Measurements from ENCODE around the gene TRIM66.

TRIM66 gene

DNA sequence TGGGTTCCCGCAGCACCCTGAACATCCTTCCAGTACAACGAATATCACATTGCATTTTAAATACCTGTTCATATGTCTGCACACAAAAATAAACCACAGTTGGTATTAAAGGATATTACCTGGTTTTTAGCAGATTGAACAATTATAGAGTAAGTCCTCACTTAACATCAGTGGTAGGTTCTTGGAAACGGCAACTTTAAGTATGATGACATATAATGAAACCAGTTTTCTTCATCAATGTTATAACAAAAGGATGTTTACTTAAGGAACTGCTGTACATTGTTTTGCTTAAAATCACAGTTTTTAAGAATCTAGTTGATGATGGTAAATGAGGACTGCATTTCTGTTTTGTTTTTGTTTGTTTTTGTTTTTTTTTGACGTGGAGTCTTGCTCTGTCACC lies 28.0 kb downstream of the TRIM66 start:
- DNase-seq (ENCODE audit: low read depth): no peak

DNA sequence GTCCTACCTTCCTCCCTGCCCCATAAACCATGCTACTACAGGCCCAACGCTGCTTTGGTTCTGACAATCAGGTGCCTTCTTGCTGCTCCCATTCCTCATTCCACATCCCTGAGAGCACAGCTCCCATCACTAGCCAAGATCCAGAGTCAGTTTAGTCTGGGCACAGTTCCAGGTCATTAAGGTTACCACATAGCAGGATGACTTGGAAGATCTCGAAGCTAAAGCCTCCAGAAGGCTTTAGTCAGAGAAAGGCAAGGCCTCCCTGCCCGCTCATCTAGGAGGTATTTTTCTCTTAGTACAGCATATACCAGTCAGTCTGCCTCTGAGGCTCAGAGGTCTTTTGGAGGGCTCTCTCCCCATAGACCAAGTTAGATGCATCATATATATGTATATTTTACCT lies 30.3 kb downstream of the TRIM66 start:
- no peak for DNase-seq (ENCODE audit: low read depth)

DNA sequence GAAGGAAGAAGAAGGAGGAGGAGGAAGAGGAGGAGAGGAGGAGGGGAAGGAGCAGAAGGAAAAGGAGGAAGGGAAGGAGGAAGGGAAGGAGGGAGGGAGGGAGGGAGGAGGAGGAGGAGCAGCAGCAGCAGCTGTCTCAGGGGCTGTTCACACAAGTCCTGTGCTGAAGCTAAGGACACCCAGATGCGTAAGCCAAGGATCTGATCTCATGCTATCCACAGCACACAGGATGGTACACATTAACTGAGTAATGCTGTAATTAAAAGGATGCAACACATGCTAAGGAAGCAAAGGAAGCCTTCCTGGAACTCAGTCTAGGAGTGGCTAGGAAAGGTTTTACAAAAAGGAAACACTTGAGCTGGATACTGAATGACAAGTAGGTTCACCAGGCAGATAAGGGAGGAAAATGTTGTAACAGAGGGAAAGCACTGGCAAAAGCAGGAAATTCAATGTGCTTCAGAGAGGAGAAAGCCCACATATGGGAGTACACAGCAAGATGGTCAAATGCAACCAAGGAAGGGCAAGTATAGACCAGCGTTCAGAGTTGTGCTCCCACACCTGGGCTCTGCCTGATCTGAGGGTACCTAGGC lies 32.0 kb downstream of the TRIM66 start:
- no peak for DNase-seq (ENCODE audit: low read depth)

DNA sequence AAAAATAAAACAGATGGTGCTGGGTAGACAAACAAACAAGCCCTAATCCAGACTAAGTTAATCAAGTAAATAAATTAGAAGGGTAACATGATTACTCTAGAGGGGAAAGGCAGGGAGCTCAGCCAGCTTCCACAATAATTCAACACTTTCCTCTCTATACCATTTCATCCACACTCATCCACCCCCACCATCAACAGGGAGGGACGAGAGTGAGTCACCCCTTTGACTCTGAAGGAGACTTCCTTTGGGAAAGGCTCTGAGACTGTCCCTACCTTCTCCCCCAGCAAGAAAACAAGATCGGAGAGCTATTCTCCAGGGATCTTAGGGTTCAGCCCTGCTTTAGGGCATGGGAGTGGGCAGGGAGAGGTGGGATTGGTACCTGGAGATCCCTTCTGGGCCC lies 33.1 kb downstream of the TRIM66 start:
- DNase-seq (ENCODE audit: low read depth): no peak

DNA sequence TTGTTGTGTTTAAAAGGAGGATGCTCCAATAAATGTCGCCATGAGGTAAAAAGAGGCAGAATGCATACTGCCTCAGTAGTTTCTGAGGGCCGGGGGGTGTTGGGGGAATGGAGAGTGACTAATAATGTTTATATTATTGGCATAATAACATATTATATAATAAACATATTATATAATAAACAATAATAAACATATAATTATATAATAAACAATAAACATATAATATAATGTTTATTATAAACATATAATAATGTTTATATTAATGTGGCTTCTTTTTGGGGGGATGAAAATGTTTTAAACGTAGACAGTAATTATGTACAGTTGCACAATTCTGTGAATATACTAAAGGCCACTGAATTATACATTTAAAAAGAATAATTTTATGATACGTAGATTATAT lies 35.6 kb downstream of the TRIM66 start:
- DNase-seq (ENCODE audit: low read depth): no peak

DNA sequence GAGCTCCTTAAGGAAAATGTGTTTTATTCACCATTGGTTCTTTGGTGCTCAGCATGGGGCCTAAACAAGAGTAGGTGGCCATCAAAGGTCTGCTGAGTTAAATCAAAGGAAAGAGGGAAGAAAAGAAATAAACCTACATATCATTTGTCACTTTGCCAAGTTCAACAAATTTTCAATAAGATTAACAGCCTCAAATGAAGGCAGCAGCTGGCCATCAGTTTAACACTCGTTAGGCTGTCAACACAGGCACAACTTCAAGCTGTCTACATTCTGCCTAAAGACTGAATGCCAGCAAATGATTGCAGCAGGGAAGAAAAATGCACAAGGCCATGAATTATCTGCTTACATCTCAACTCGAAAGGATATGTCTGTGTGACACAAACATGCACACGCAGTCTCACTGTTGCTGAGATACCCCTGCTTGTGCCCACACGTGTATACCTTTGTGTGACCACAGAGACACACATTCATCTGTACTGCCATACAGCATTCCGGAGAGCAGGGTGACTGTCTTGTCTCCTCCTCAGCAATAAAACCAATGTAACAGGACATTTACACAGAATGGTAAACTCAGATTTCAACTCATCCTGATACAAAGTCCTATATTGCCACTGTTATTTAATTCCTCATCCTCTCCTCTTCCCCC lies 40.1 kb downstream of the TRIM66 start:
- DNase-seq (ENCODE audit: low read depth): no peak

DNA sequence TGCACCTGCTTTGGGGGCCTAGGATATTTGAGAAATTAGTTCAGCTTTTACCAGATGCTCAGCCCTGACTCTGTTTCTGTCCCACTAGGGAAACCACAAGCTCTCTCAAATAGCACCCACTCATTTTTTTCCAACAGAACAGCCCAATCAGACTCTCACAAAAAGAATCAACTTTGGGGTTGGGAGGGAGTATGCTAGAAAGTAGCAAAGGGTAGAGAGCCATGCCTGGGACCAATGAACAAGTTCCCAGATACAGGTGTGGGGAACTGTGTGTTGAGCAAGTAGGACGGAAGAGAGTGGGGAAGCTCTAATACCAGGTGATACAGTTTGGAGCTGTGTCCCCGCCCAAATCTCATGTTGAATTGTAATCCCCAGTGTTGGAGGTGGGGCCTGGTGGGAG lies 41.1 kb downstream of the TRIM66 start:
- no peak for DNase-seq (ENCODE audit: low read depth)

DNA sequence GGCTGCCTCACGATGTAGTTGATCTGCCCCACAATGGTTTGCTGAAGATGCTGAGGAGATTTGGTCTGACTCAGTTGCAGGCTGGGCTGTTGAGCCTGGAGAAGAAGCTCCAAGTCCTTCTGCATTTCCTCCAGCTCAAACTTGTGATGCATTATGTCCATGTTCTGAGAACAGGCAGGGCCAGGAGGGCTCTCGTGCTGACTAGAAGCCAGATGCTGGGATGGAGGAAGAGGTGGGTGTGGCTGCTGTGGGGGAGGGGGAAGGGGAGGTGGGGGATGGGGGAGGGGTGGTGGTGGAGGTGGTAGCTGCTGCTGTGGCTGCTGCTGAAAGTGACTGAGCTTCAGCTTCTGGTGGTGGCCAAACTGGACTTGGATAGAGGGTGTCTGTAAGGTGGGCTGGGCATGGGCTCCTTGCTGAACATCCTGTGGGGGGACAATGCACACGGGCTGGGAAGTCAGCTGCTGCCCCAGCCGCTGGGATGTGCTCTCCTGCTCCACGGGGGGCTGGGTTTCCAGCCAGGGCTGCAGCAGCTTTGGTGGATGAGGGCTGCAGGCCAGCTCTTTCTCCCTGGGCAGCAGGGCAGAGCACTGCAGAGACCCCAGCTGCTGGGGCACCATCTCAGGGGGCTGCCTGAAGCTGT lies 42.1 kb downstream of the TRIM66 start:
- no peak for DNase-seq (ENCODE audit: low read depth)

DNA sequence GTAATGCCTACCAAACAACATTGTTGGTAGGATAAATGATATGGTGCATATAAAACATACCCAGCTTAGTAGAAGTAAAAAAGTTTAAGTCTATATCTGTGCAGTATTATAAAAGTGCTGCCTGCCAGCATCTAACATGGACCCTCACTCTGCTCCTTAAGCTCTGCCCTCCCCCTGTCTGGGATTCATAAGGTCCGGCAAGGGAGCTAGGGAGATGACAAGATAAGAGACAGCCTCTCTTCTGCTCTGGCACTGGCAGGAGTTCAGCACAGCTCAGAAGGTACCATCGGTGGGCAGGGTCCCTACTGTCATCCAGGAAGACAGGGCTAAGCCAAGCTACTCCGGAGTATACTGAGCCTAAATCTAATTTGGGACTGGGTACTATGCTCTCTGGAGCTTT lies 42.8 kb downstream of the TRIM66 start:
- no peak for DNase-seq (ENCODE audit: low read depth)

DNA sequence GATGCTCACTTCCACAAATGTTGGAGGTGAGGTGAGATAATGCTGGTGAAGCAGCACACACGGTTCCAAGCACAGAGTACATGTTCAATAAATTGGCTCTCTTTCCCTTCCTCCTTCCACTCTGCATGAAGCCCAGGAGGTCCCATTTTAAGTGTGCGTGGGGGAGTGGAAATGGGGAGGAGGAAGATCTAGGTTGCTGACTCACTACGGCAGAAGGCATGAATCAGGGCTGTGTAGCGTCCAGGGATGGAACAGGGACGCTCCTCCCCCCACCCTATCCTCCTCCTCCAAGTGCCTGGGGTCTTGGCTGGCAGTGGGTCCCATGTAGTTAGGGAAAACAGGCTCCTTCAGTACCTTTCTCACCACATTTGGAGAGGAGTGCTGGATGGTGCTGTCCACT lies 44.2 kb downstream of the TRIM66 start:
- no peak for DNase-seq (ENCODE audit: low read depth)

DNA sequence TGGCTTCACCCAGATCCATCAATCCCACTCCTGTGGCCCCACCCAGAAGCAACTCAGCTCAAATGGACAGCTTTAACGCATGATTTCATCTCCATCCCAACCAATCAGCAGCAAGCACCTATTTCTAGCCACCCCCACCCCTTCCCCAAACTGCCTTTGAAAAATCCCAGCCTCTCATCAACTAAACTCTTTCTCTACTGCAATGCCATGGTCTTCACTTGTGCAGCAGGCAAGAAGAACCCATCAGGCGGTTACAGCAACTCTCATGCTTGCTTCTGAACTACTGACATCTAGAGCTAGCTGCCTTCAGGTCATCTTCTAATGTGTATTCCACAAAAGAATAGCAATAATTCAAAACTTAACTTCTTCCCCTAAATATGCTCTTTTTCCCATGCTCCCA lies 46.3 kb downstream of the TRIM66 start:
- no peak for DNase-seq (ENCODE audit: low read depth)

DNA sequence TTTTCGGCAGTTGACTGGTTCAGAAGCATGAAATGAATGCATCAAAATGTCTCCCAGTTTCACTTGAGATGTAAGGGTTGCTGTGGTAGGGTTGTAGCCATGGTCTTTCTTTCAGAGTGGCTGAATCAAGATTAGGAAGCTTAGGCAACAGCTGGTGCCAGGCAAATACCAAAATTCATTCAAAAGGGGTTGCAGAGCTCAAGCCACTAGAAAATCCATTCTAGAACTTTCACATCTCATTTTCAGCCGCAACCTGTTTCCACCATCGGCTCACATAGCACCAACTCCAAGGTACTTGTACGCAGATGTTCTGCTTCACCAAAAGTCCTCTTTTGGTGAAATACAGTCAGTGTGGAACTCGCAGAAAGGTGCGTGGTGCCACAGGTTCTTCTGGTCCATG lies 48.0 kb downstream of the TRIM66 start:
- no peak for DNase-seq (ENCODE audit: low read depth)

DNA sequence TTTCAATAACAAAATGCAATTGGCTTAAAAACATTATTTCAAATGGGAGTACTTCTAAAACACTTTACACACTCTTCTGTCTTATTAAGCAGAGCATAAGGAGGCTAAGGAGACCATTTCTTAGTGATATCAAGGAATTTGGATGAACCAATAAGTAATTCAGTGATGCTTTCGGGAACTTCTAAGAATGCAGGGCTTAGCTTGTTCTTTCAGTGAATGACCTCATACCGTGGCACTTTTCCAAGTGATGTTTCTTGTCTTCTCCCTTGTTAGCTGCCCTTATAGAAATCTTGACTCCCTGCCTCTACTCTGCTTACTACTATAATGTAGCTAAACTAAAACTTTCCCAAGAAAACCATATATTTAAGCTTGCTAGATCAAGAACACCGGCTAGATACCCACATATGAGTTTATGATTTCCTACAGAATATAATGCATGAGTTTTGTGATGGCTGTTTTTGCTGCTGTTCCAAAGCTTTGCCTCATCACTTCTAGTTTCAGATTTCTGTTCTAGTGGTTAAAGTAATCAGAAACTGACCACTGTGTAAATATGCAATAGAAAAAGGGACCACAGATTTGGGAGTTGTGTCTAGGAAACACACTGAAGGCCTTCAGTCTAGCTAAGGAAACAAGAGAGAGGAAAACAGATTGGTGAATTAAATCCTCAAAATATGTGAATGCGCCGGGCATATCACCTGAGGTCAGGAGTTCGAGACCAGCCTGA lies 50.9 kb downstream of the TRIM66 start:
- no peak for DNase-seq (ENCODE audit: low read depth)

DNA sequence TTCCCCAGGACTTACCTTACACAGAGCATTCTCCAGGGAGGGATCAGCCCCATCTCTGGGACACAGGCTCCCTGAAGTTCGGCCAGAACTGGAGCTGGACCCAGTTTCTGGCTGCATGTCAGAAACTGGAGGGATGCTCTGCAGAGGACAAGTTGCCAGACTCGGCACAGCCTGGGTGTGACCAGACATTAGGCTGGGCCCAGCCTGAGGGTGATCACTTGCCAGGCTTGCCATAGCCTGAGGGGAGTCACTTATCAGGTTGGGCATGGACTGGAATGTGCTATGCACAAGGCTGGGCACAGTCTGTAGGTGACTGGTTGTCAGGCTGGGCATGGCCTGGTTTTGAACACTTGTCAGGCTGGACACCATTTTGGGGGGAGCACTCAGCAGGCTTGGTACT lies 57.8 kb downstream of the TRIM66 start:
- no peak for DNase-seq (ENCODE audit: low read depth)

DNA sequence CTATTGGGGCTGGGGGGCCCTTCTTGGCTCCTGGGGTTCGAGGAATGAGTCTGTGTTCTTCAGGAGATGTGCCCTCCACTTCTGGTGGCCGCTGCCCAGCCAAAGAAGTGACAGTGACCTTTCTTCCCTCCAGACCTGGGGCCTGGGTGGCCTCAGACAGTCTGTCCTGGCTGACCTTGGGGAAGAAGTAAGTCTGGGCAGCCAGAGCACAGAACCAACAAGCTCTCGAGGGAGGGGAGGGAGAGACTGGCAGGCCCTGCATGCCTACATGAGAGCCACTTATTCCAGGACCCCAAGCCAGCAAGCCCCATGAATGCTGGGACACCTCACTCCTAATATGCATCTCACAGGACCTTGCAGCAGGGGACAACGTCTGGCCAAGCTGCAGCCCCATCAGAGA lies 61.3 kb downstream of the TRIM66 start:
- no peak for DNase-seq (ENCODE audit: low read depth)

DNA sequence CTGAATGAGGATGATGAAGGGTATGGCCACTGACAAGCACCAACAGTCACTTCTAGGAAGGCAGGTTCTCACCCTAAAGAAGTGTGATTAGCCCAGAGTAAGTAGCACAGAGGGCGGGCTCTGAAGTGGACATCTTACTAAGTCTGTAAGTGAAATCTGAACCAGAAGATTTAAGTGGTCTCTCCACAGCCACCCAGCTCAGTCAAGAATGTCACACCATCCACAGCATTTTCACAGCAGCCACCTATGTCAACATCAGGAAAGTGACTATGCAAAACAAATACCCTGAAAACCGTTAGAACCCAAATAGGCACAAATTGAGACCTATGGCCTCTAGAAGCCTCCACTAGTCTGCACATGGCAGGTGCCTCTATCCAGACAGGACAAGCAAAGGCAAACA lies 65.4 kb downstream of the TRIM66 start:
- DNase-seq (ENCODE audit: low read depth): no peak

DNA sequence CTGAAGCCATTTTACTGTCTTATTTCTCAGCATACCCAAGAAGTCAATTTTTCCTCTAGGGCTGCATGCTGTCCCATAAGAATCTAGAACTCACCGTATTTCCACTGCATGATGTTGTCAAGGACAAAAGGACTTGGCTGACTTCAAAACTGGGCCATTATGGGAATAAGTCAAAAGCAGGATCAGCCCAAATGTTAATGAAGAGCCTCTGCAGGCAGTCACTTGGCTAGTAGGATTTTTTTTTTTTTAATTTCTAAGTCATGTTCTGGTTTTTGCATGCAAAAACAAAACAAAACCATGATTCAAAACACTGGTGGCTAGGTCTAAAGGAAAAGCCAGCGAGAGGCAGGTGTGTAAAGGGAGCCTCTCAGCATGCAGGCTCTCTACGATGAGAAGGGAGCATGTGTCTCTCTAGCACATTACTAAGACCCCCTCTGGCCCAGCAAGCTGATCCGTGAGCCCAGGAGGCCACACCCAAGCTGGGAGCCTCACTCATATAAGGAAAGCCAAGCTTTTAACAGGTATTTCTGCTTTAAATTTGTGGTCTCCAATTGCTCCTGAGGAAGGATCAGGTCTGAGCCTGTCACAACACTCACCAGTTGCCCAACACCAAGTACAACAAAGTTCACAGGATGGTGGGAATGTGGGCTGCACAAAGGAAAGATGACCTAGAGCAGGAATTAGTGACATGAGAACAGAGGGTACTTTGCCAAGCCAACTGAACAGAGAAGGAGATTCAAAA lies 67.0 kb downstream of the TRIM66 start:
- DNase-seq (ENCODE audit: low read depth): no peak

DNA sequence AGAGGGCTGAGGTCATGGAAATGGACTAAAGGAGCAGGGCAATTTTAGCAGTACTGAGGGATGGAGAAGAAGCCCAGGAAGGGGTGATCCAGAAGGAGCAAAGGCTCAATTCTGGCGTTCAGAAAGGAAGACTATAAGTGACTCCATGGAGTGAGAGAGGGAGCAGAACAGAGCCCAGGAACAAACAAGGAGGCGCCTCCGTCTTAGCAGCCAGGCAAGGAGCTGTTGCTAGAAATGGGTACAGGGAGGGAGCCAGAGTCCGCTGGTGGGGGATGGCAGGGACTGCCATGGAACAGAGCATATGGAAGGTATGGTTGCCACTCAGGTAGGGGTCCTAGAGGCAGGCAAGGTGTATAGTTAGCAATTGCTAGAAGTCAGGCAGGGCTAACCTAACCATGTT lies 68.0 kb downstream of the TRIM66 start:
- DNase-seq (ENCODE audit: low read depth): no peak

DNA sequence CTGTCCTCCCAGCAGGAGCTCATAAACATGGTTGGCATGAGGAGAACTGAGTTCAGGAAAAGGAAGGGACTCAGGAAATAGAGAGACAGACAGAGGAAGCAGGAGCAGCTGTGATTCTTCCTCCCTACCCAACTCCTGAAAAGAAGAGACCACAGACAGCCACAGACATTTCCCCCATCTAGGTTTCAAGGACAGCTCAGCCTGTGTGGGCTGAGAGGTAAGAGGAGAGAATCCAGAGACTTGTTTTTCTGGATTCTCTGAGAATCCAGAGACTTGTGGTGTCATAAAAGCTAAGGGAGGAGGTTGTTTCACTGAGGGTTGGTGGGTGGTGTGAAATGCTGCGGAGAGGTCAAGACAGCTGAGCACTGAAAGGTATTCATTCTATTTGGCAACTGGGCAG lies 69.4 kb downstream of the TRIM66 start:
- DNase-seq (ENCODE audit: low read depth): no peak

DNA sequence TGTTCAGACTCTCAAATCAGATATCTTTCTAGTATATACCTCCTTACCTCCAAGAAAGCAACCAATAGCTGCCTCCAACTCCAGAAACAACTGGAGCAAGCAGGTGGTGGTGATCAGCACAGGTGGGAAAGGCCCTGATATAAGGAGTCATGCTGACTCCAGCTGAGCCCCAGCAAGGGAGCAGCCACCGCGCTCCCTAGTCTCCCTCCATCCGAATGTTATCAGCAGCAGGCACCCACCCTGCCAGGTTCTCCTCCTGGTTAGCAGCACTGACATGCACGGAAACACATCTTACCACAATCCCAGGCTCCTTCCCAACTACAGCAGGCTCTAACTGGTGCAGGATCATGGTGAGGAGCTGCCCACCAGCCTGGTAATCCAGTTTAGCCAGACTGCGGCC lies 69.9 kb downstream of the TRIM66 start:
- DNase-seq (ENCODE audit: low read depth): no peak

DNA sequence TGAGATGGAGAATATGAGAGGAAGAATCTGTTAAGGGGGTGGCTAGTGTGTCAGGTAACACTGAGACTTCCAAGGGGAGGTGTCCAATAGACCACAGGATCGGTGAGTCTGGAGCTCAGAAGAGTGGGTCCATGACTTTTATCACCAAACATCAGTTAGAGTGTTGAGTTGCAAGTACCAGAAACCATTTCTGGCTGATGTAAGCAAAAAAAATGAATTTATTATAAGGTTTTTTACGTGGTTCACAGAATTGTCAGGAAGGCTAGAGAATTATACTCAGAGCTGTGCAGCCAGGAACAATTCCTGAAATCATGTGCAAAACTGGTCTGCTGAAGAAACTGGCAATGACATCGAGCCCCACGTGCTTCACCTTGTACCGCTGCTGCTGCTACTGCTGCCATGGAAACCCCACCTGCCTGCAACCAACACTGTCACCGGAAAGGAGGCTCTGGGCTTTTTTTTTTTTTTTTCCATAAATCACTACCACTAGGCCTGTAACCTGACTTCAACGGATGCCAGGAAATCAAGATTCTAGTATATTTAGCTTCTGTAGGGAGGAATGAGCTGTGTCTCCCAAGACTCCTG lies 71.8 kb downstream of the TRIM66 start:
- no peak for DNase-seq (ENCODE audit: low read depth)

DNA sequence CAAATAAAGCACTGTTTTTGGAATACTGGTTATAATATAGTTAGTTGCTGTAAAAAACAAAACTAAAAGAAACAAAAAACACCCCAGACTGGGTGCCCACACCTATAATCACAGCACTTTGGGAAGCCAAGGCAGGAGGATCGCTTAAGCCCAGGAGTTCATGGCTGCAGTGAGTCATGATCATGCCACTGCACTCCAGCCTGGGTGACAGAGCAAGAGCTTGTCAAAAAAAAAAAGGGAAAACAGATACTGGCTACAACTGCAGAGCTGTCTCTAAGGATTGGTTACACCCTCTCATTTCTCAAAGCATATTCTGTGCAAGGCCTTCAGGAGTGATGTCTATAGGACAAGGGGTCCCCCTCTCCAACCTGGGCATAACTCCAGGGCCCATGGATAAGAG lies 73.8 kb downstream of the TRIM66 start:
- no peak for DNase-seq (ENCODE audit: low read depth)

Data from stimulated activated CD8-positive, alpha-beta memory T cell treated with anti-CD3 and anti-CD28 coated beads, Interleukin-12 subunit alpha, Interleukin-12 subunit beta, amount 100 ng/mL, for 1 hour (primary cell).